Endothelial cell of umbilical vein (primary cell): ENCODE results near the gene ANAPC1. TPM values are rescaled to one million over a fixed set of nuclear protein-coding genes. Genes with fewer than 3 reads are reported as not detected.
"Not testable (repeated sequence)": the region's sequence is repeated elsewhere in the genome, so short reads cannot be mapped to it uniquely, and the experiment has no call there.

Experiments
- BruUV-seq: library from RNA; stranded (reverse); fragments of 400-500 nt; replicated peaks from 2 replicates; lab custom pipeline; 2021; lab: Mats Ljungman, UMichigan
- CTCF ChIA-PET: fragments of 300-600, 350-600 bp; sonication (Branson Sonifier 250); formaldehyde crosslinking; loops from one replicate; lab custom pipeline; 2021; ENCODE audit warnings: antibody characterized with exemption, inconsistent platforms; lab: Charles Lee
- POLR2A ChIA-PET: fragments of 300-600, 350-600 bp; sonication (Branson Sonifier 250); formaldehyde crosslinking; loops from one replicate; lab custom pipeline; 2021; ENCODE audit warnings: antibody characterized with exemption, inconsistent platforms; lab: Charles Lee
- DNase-seq: peaks from one replicate; pipeline ENCODE4 v3.0.0-alpha.2; 2011; ENCODE audit warnings: low read depth, low spot score
- FAIRE-seq: peaks from 2 replicates; lab custom pipeline; 2011; peaks lifted over from hg19 to GRCh38; lab: Jason Lieb, UNC
- H2AFZ ChIP-seq: 2 replicates; pipeline ENCODE4 v1.6.0; 2012; ENCODE audit warnings: low read depth, low read length, control low read depth, inconsistent platforms
- H3K27ac ChIP-seq: 2 replicates; pipeline ENCODE4 v1.5.1; 2011; ENCODE audit warnings: low read depth, mild to moderate bottlenecking, control low read depth, low read length, moderate library complexity; ENCODE audit not compliant: insufficient read depth
- H3K27me3 ChIP-seq, 2 experiments: 2 replicates each; pipeline versions ENCODE4 v1.6.0 to v1.6.1; 2011; ENCODE audit warnings: low read length in 2 of 2, mixed read lengths in 1 of 2; ENCODE audit not compliant: control insufficient read depth in 2 of 2, insufficient read depth in 2 of 2
- H3K36me3 ChIP-seq, 2 experiments: 2 replicates in 1 of 2; 3 replicates in 1 of 2; pipeline ENCODE4 v1.5.1; 2011; ENCODE audit warnings: low read length in 2 of 2, mild to moderate bottlenecking in 1 of 2, moderate library complexity in 1 of 2; ENCODE audit not compliant: control insufficient read depth in 2 of 2, insufficient read depth in 2 of 2; ENCODE audit errors: extremely low read depth in 1 of 2
- H3K4me1 ChIP-seq: 3 replicates; pipeline ENCODE4 v1.5.1; 2011; ENCODE audit warnings: mild to moderate bottlenecking, low read length; ENCODE audit not compliant: control insufficient read depth, insufficient read depth; ENCODE audit errors: extremely low read depth
- H3K4me2 ChIP-seq: 2 replicates; pipeline ENCODE4 v1.6.1; 2011; ENCODE audit warnings: low read length, control low read depth, mixed read lengths; ENCODE audit not compliant: insufficient read depth
- H3K4me3 ChIP-seq, 3 experiments: fragments of 200-600 bp in 1 of 3; sonication (generic), shearing (Covaris generic) in 1 of 3; replicated peaks in 1 of 3; 2 replicates each; pipeline ENCODE4 v1.5.1; 2011 to 2016; ENCODE audit warnings: control low read depth in 3 of 3, low read length in 3 of 3, mild to moderate bottlenecking in 2 of 3, inconsistent platforms in 1 of 3, low read depth in 1 of 3, moderate library complexity in 1 of 3; ENCODE audit not compliant: insufficient read depth in 1 of 3
- H3K79me2 ChIP-seq: 2 replicates; pipeline ENCODE4 v1.6.0; 2012; ENCODE audit warnings: low read length, inconsistent platforms; ENCODE audit not compliant: control insufficient read depth, insufficient read depth
- H3K9ac ChIP-seq: replicated peaks from 2 replicates; pipeline ENCODE3; 2011; ENCODE audit warnings: low read length, control low read depth; ENCODE audit not compliant: insufficient read depth; ENCODE audit errors: extremely low read depth
- H3K9me1 ChIP-seq: replicated peaks from 3 replicates; pipeline ENCODE4 v1.6.0; 2011; ENCODE audit warnings: mild to moderate bottlenecking, low read length; ENCODE audit not compliant: control insufficient read depth, insufficient read depth; ENCODE audit errors: extremely low read depth
- H3K9me3 ChIP-seq: replicated peaks from 2 replicates; pipeline ENCODE4 v1.5.1; 2012; ENCODE audit warnings: low read length, inconsistent platforms; ENCODE audit not compliant: control insufficient read depth, insufficient read depth
- H4K20me1 ChIP-seq: replicated peaks from 2 replicates; pipeline ENCODE3; 2011; ENCODE audit warnings: mild to moderate bottlenecking, low read length; ENCODE audit not compliant: control insufficient read depth, insufficient read depth; ENCODE audit errors: extremely low read depth
- FOS ChIP-seq: IDR thresholded peaks from 2 replicates; pipeline ENCODE4 v1.6.1; 2011; ENCODE audit warnings: mild to moderate bottlenecking, low read length, moderate library complexity, borderline replicate concordance; ENCODE audit not compliant: insufficient read depth
- MYC ChIP-seq: IDR thresholded peaks from one replicate; pipeline ENCODE4 v1.6.1; 2011; ENCODE audit warnings: mild to moderate bottlenecking, low read depth, low read length
- POLR2AphosphoS5 ChIP-seq: IDR thresholded peaks from 2 replicates; pipeline ENCODE4 v1.6.1; 2012; ENCODE audit warnings: low read depth, mild to moderate bottlenecking, control low read depth, low read length, moderate library complexity; ENCODE audit not compliant: insufficient read depth
- dilution Hi-C: fragments of 300-500 bp; cut with MboI; formaldehyde crosslinking; loops from one replicate; pipeline ENCODE4 v1.15.0; 2019; ENCODE audit warnings: low sequenced_read_pairs; ENCODE audit not compliant: extremely low pct_ligation_motif_present
- intact Hi-C: fragments of 100-400 bp; cut with micrococcal nuclease; formaldehyde crosslinking; loops from one replicate; pipeline ENCODE4 v1.10.0; 2022
- polyA plus RNA-seq, 4 experiments: library from polyadenylated mRNA; depleted of rRNA in 3 of 4; stranded (reverse) in 3 of 4; unstranded in 1 of 4; fragments of >200 nt; gene quantifications; 2 replicates each; pipeline versions ENCODE4 v1.2.1 to v1.2.3, GENCODE V29; 2011 to 2012; ENCODE audit warnings: missing spikeins in 1 of 4
- total RNA-seq: library from RNA; stranded (reverse); gene quantifications from 2 replicates; pipeline ENCODE4 v1.2.3, GENCODE V29; 2021
- TF ChIP-seq, protein P1 (sequence below), 2 donors: IDR thresholded peaks; 1 replicate in 1 of 2; 2 replicates in 1 of 2; pipeline ENCODE4 v1.5.1; 2011; ENCODE audit warnings: low read length in 2 of 2, mild to moderate bottlenecking in 2 of 2, moderate library complexity in 2 of 2, control low read depth in 1 of 2, inconsistent platforms in 1 of 2, low read depth in 1 of 2; ENCODE audit not compliant: insufficient read depth in 1 of 2; ENCODE audit errors: extremely low read depth in 1 of 2

ANAPC1 gene
- total and polyA plus RNA-seq, 2 donors (not counting 3 experiments of a cell fraction or from before 2014, with no cell fraction given): 21.9 to 61.5 TPM

- peaks cover 27% of the 10 kb centered on the region for H3K4me1 ChIP-seq
- TF ChIP-seq POLR2AphosphoS5 (no peak), FOS (no peak), MYC (no peak)
- TF ChIP-seq, protein P1, sequence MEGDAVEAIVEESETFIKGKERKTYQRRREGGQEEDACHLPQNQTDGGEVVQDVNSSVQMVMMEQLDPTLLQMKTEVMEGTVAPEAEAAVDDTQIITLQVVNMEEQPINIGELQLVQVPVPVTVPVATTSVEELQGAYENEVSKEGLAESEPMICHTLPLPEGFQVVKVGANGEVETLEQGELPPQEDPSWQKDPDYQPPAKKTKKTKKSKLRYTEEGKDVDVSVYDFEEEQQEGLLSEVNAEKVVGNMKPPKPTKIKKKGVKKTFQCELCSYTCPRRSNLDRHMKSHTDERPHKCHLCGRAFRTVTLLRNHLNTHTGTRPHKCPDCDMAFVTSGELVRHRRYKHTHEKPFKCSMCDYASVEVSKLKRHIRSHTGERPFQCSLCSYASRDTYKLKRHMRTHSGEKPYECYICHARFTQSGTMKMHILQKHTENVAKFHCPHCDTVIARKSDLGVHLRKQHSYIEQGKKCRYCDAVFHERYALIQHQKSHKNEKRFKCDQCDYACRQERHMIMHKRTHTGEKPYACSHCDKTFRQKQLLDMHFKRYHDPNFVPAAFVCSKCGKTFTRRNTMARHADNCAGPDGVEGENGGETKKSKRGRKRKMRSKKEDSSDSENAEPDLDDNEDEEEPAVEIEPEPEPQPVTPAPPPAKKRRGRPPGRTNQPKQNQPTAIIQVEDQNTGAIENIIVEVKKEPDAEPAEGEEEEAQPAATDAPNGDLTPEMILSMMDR (IDR thresholded peaks at IDR 0.05; ENCODE audit: extremely low read depth in 1 of 2, insufficient read depth in 1 of 2, low read depth in 1 of 2, low read length in 2 of 2): no peak
- H4K20me1 ChIP-seq: no peaks in the 10 kb centered on the region
- no peaks in the 10 kb centered on the region for H3K9me1 ChIP-seq
- no TSS peak for BruUV-seq
- H3K79me2 ChIP-seq: peaks cover 47% of the 10 kb centered on the region
- FAIRE-seq: peak; percentile 85
- CTCF ChIA-PET: interaction anchor here (0.6 to 1.8 kb wide), 8 partner anchors 13 to 143 kb away, joined by 3 to 9 read pairs (median 4); no protein-coding TSS in a partner anchor
- intact Hi-C loops: no loop called here
- H3K27ac ChIP-seq: peak overlapping the region; percentile 43
- H3K27me3 ChIP-seq: no peaks in the 10 kb centered on the region
- peak overlapping the region; percentile 75 for H2AFZ ChIP-seq
- no peaks in the 10 kb centered on the region for H3K9me3 ChIP-seq
- DNase-seq: peak; percentile 66
- dilution Hi-C loops: no loop called here
- peak overlapping the region; percentile 83 for H3K4me2 ChIP-seq
- H3K36me3 ChIP-seq: peaks cover 0 to 2% of the 10 kb centered on the region in 2 experiments
- peak overlapping the region; percentile 39 for H3K9ac ChIP-seq
- POLR2A ChIA-PET: interaction anchor here (0.5 kb wide), 1 partner anchor 107 kb away, joined by 5 read pairs; no protein-coding TSS in a partner anchor
- H3K4me3 ChIP-seq: no peak overlapping the region
These were observed 22.2 kb upstream of the ANAPC1 start for GRCh38 chr2:111905990-111906735.

DNA sequence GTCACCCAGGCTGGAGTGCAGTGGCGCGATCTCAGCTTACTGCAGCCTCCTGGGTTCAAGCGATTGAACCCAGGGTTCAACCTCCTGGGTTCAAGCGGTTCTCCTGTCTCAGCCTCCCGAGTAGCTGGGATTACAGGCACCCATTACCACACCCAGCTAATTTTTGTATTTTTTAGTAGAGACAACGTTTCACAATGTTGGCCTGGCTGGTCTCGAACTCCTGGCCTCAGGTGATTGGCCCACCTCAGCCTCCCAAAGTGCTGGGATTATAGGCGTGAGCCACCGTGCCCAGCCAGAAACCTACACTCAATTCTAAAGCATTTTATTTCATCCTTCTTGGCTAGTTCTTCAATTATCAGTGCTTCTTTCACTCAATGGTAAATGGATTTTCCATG, 21.5 kb upstream of the ANAPC1 start:
- H3K9me3 ChIP-seq, DNase-seq, BruUV-seq, H3K27ac ChIP-seq, intact Hi-C loops, H3K36me3 ChIP-seq, dilution Hi-C loops, POLR2A ChIA-PET, H3K9me1 ChIP-seq, H3K9ac ChIP-seq, FAIRE-seq, H3K4me3 ChIP-seq, H3K27me3 ChIP-seq, H4K20me1 ChIP-seq, H2AFZ ChIP-seq: not testable (repeated sequence)
- Histone ChIP-seq H3K79me2 (peaks cover 49% of the 10 kb centered on the region), H3K4me2 (peak overlapping the region; percentile 83), H3K4me1 (peaks cover 34% of the 10 kb centered on the region)
- CTCF ChIA-PET: interaction anchor here (1.0 to 1.8 kb wide), 4 partner anchors 14 to 144 kb away, joined by 3 to 9 read pairs (median 4); no protein-coding TSS in a partner anchor
